BLaER1 (cell line): ENCODE results near the gene KRTAP12-4.
A peak's percentile ranks its signal among the peaks of the same experiment; 100 is the strongest.

Source experiments
- H3K27ac ChIP-seq: shearing (Covaris generic); formaldehyde crosslinking; 2 replicates; pipeline ENCODE4 v1.8.1; 2022
- H3K27me3 ChIP-seq: shearing (Covaris generic); formaldehyde crosslinking; 2 replicates; pipeline ENCODE4 v1.8.1; 2022
- H3K36me3 ChIP-seq: shearing (Covaris generic); formaldehyde crosslinking; 2 replicates; pipeline ENCODE4 v1.8.1; 2022
- H3K4me1 ChIP-seq: shearing (Covaris generic); formaldehyde crosslinking; 2 replicates; pipeline ENCODE4 v1.8.1; 2022
- H3K4me2 ChIP-seq: shearing (Covaris generic); formaldehyde crosslinking; 2 replicates; pipeline ENCODE4 v1.8.1; 2022
- H3K4me3 ChIP-seq: shearing (Covaris generic); formaldehyde crosslinking; 2 replicates; pipeline ENCODE4 v1.8.1; 2022
- H3K9ac ChIP-seq: shearing (Covaris generic); formaldehyde crosslinking; 2 replicates; pipeline ENCODE4 v1.8.1; 2022
- H3K9me3 ChIP-seq: shearing (Covaris generic); formaldehyde crosslinking; 2 replicates; pipeline ENCODE4 v1.8.1; 2022
- H4K20me1 ChIP-seq: shearing (Covaris generic); formaldehyde crosslinking; 2 replicates; pipeline ENCODE4 v1.8.1; 2022
- Cebpa-rat ChIP-seq: shearing (Covaris generic); IDR thresholded peaks from 2 replicates; pipeline ENCODE4 v1.8.1; 2022

The KRTAP12-4 gene, protein sequence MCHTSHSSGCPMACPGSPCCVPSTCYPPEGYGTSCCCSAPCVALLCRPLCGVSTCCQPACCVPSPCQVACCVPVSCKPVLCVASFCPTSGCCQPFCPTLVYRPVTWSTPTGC

DNA sequence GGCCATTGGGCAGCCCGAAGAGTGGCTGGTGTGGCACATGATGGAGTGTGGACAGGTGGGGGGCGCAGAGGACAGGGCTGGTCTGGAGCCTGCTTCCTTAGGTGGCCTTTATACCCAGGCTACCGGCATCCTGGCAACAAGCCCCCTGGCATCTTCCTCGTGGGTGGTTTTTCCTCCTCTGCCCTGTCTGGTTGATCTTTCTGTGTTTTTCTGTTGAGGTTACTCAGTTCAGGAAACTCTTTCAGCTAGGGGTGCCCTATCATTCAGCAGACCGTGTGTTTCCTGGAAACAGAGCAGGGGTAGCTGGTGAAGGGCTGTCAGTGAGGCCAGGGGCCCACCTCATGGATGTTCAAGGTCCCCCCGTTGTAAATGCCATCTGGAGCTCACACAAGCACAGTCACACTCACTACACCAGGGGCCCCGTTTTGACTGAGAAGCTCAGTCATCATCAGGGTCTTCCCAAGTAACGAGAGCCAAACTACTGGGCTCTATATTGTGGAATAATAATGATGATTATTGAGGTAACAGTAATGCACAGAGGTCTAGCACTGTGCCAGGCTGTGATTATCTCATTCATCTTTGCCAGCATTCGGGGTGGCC, at the start of gene KRTAP12-4:
Gene KRTAP12-4, minus strand, starts transcription at position 84 of the 600 bp plus-strand sequence. Its CDS starts 45 bp downstream, at position 39.
- H3K4me3 ChIP-seq, result no peak within 1 kb of the TSS
- TF ChIP-seq Cebpa-rat, result no peak
- no peaks in the 10 kb centered on the region for H3K27me3 ChIP-seq
- H3K27ac ChIP-seq, result peak within 1 kb of the TSS; percentile 65
- H3K4me1 ChIP-seq, result peaks cover 74% of the 10 kb centered on the region
- no peak within 1 kb of the TSS; the same call in 1 of the 2 replicates for H3K9ac ChIP-seq
- H3K9me3 ChIP-seq, result peaks cover 77% of the 10 kb centered on the region
- H3K4me2 ChIP-seq, result peak within 1 kb of the TSS; percentile 47
- H4K20me1 ChIP-seq, result no peaks in the 10 kb centered on the region
- no peaks in the 10 kb centered on the region; the same call in 1 of the 2 replicates for H3K36me3 ChIP-seq

DNA sequence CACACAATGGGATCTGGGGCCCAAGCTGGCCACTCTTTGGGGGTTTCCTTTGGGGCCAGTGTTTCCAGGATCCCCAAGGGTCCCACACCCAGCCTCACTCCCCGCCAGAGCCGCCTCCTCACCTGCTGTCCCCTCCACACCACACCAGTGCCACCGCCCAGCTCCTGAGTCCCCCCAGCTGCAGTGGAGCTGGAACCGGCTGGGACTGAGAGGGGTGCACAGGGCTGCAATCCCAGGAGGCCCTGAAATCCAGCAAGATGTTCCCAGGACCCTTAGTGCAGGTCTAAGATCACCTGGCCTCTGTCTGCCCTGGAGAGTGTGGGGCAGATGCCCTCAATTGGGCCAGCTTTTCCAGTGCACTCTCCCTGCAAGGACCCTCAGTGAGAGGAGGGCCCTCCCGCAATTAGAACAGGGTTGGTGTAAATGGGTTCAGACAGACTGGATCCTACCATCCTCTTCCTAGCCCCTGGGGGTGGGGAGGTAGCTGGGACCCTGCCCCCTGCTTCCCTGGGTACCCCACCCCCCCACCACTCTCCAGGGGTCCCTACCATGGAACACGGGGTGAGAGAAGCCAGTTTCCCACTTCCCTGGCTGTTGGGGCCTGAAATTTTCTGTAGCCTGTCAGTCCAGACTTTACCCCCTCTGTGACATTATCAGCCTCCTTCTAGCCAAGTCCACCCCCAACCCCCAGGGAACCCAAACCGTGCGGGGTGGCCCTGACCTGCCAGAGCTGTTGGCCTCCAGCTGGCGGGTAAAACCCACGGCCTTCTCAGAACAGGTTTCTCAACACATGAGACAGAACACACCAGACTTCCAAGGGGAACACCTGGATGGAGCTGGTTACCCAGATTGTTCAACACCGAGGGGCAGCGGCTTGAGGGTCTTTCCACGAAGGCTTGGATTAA, 49.5 kb upstream of the KRTAP12-4 start:
- Histone ChIP-seq H3K4me1 (peaks cover 14% of the 10 kb centered on the region), H3K36me3 (no peaks in the 10 kb centered on the region), H3K4me3 (no peak overlapping the region), H3K4me2 (no peak overlapping the region), H3K27me3 (peaks cover 88% of the 10 kb centered on the region), H4K20me1 (peaks cover 8% of the 10 kb centered on the region; the same call in 1 of the 2 replicates), H3K27ac (no peak overlapping the region), H3K9me3 (peaks cover 32% of the 10 kb centered on the region), H3K9ac (no peak overlapping the region)
- TF ChIP-seq Cebpa-rat, result no peak

DNA sequence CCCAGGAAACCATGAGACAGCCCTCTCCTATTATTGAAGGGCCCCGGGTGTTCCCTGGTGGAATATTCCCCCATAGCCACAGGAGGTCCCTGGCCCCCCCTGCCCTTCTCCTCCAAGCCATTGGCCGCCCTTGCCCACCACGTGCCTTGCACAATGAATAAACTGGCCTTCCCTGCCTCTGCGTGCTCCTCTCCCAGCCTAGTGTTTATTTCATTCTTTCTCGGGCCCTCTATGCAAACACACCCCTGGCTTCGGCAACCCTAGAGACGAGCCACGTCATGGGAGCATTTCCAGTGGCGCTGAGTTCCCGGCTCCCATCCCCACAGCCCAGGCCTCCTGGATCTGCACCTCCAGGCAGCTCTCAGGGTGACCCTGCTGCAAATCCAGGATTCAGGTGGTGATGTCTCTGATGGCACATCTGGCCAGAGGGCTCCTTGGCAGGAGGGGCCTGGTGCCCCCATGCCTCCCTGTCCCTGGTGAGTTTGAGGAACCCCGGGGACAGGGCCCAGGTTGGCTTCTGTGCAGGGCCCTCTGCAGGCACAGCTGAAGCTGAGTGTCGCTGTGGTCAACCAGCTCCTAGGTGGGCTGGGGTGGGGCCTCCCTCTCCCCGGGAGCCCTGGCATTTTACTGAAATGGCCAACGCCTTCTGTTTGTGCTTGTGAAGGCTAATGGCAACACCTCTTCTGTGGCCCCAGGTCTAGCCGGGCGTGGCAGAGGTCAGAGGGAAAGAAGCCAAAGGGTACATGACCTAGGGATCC, 48.7 kb upstream of the KRTAP12-4 start:
- no peak overlapping the region for H3K27ac ChIP-seq
- peaks cover under 1% of the 10 kb centered on the region; the same call in 1 of the 2 replicates for H4K20me1 ChIP-seq
- H3K4me3 ChIP-seq, result no peak overlapping the region
- peaks cover 14% of the 10 kb centered on the region for H3K4me1 ChIP-seq
- no peak overlapping the region for H3K9ac ChIP-seq
- H3K27me3 ChIP-seq, result peaks cover 88% of the 10 kb centered on the region
- TF ChIP-seq Cebpa-rat, result no peak
- H3K4me2 ChIP-seq, result no peak overlapping the region
- no peaks in the 10 kb centered on the region for H3K36me3 ChIP-seq
- H3K9me3 ChIP-seq, result peaks cover 32% of the 10 kb centered on the region

DNA sequence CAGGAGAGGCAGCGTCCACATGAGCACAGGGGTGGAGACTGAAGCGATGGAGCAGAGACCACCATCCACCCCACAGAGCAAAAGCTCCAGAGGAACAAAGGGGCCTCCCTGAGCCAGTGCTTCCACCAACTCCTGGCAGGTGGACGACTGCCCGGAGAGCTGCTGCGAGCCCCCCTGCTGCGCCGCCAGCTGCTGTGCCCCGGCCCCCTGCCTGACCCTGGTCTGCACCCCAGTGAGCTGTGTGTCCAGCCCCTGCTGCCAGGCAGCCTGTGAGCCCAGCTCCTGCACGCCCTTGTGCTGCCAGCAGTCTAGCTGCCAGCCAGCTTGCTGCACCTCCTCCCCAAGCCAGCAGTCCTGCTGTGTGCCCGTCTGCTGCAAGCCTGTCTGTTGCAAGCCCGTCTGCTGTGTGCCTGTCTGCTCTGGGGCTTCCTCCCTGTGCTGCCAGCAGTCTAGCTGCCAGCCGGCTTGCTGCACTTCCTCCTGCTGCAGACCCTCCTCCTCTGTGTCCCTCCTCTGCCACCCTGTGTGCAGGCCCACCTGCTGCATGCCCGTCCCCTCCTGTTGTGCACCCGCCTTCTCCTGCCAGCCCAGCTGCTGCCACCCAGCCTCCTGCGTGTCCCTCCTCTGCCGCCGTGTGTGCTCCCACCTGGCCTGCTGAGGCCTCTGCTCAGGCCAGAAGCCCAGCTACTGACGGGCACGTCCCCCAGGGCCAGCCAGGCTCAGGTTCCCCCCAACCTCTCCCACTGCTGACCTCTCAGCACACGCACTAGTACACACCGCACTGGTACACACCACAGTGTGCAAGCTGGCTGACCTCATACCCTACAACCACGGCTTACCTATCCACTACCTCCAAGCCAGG, 47.9 kb upstream of the KRTAP12-4 start:
- H3K27me3 ChIP-seq, result peaks cover 88% of the 10 kb centered on the region
- H3K27ac ChIP-seq, result no peak overlapping the region
- H3K4me1 ChIP-seq, result peaks cover 14% of the 10 kb centered on the region
- H4K20me1 ChIP-seq, result no peaks in the 10 kb centered on the region
- H3K36me3 ChIP-seq, result no peaks in the 10 kb centered on the region
- H3K4me3 ChIP-seq, result no peak overlapping the region
- H3K9me3 ChIP-seq, result peaks cover 28% of the 10 kb centered on the region
- H3K9ac ChIP-seq, result no peak overlapping the region
- H3K4me2 ChIP-seq, result no peak overlapping the region
- TF ChIP-seq Cebpa-rat, result no peak

DNA sequence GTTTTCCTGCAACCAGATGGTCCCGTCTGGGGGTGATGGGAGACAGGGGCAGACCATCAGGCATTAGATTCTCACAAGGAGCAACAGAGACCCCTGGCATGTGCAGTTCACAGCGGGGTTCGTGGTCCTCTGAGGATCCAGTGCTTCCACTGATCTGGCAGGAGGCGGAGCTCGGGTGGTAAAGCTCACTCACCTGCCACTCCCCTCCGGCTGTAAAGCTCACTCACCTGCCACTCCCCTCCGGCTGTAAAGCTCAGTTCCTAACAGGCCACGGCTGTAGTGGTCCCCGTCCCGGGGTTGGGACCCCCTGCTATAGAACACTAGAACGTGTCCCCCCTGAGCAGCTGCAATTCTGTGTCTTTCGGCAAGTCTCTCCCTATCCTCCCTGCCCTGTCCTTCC, 47.1 kb upstream of the KRTAP12-4 start:
- peaks cover 14% of the 10 kb centered on the region for H3K4me1 ChIP-seq
- no peak overlapping the region for H3K4me3 ChIP-seq
- TF ChIP-seq Cebpa-rat, result no peak
- no peak overlapping the region for H3K9ac ChIP-seq
- peaks cover 22% of the 10 kb centered on the region for H3K9me3 ChIP-seq
- peaks cover 80% of the 10 kb centered on the region for H3K27me3 ChIP-seq
- H3K36me3 ChIP-seq, result no peaks in the 10 kb centered on the region
- H4K20me1 ChIP-seq, result no peaks in the 10 kb centered on the region
- no peak overlapping the region for H3K4me2 ChIP-seq
- no peak overlapping the region for H3K27ac ChIP-seq

DNA sequence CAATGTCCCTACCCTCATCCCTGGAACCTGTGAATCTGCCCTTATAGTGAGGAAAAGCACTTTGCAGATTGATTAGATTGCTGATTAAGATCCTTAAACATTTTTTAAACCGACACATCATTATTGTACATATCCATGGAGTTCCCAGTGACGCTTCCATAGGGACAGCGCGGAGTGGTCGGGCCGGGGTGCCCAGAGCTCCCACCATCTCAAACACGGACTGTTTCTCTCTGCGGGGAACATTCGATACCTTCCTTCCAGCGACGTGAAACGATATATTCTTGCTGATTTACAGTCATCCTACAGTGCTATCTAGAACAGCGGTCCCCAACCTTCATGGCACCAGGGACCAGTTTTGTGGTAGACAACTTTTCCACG, 46.6 kb upstream of the KRTAP12-4 start:
- peak overlapping the region; percentile 57 for H3K4me2 ChIP-seq
- peaks cover 75% of the 10 kb centered on the region for H3K27me3 ChIP-seq
- no peak overlapping the region for H3K9ac ChIP-seq
- H3K4me1 ChIP-seq, result peaks cover 14% of the 10 kb centered on the region
- H4K20me1 ChIP-seq, result no peaks in the 10 kb centered on the region
- no peak overlapping the region for H3K4me3 ChIP-seq
- H3K36me3 ChIP-seq, result no peaks in the 10 kb centered on the region
- peaks cover 17% of the 10 kb centered on the region for H3K9me3 ChIP-seq
- H3K27ac ChIP-seq, result no peak overlapping the region
- TF ChIP-seq Cebpa-rat, result no peak

DNA sequence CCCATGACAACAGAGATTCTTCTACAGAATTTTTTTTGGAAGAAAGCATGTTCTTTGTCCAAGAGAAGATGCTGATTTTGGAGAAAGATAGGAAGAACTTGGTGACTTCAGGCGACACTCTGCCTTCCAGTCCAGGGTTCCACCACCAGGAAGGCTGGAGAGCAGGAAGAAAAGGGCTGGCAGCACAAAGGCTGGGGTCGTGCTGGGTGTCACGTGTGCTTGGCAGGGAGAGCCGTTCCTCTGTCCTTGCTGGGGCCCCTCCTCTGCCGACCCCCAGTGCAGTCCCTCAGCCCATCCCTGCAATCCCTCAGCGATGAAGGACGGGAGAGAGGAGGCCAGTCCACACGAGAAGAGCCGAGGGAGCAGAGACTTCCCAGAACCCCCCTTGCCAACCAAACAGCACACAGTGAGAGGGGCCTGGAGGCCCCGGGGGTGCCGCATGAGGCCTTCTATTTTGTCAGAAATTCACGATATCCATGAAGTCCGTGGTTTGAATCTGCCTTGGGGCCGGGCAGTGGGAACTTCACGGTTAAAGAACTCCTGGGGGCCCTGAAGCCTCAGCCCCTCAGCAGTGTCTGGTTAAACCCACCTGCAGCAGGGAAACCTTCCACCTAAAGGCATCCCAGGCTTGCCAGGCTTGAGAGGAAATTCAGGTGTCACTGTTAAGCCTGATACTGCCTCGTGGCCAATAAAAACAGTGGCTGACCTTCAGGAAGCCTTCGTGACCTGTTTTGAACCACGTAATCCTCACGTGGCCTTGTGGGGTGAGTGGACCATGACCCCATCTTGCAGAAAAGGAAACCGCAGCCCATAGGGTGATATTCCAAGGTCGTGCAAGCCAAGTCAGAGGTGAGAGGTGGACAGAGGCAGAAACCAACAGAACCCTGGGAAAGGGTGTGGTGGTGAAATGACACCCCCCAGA, 45.9 kb upstream of the KRTAP12-4 start:
- Histone ChIP-seq H3K27me3 (peaks cover 69% of the 10 kb centered on the region), H3K4me2 (peak overlapping the region; percentile 57), H3K4me1 (peaks cover 14% of the 10 kb centered on the region), H3K4me3 (no peak overlapping the region), H3K9me3 (peaks cover 11% of the 10 kb centered on the region), H4K20me1 (no peaks in the 10 kb centered on the region), H3K9ac (no peak overlapping the region), H3K36me3 (no peaks in the 10 kb centered on the region), H3K27ac (no peak overlapping the region)
- TF ChIP-seq Cebpa-rat, result no peak

DNA sequence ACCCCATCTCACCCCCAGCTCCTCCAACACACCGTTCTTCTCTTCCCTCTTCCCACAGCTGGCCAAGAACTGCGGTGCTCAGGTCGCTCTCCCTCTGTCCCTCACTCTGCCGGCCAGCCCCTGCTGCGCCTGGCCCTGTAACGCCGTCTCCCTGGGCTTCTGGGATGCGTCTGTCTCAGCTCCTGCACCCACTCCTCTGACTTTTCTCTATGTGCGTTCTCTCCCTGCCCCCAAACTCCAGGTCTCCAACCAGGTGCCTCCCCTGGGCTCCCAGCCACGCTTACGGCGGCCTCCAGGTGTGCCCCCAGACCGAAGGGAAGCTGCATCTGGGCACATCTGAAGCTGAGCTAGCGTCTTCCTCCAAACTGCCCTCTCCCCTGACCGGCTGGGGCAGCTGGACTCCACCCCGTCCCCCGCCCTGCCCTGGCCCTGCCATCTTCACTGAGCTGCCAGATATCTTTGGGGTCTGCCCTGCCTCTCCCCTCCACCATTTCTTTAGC, 45.1 kb upstream of the KRTAP12-4 start:
- Histone ChIP-seq H3K4me3 (no peak overlapping the region), H3K4me2 (no peak overlapping the region), H3K9me3 (peaks cover 4% of the 10 kb centered on the region), H4K20me1 (no peaks in the 10 kb centered on the region), H3K27me3 (peaks cover 65% of the 10 kb centered on the region), H3K27ac (no peak overlapping the region), H3K4me1 (peaks cover 14% of the 10 kb centered on the region), H3K9ac (no peak overlapping the region), H3K36me3 (no peaks in the 10 kb centered on the region)
- no peak for TF ChIP-seq Cebpa-rat
